ENCODE data around the gene PRPF8. TPM values are rescaled to one million over a fixed set of nuclear protein-coding genes. Genes with fewer than 3 reads are reported as not detected.

PRPF8 gene
- total and polyA plus RNA-seq, 2 of the 13 experiments (the other 11 are each of a cell fraction or from before 2014, with no cell fraction given): 112 to 179 TPM

GRCh38 chr17:1651559-1651844 lies 33.2 kb downstream of the PRPF8 start (continued):
- TF ChIP-seq, protein P1, sequence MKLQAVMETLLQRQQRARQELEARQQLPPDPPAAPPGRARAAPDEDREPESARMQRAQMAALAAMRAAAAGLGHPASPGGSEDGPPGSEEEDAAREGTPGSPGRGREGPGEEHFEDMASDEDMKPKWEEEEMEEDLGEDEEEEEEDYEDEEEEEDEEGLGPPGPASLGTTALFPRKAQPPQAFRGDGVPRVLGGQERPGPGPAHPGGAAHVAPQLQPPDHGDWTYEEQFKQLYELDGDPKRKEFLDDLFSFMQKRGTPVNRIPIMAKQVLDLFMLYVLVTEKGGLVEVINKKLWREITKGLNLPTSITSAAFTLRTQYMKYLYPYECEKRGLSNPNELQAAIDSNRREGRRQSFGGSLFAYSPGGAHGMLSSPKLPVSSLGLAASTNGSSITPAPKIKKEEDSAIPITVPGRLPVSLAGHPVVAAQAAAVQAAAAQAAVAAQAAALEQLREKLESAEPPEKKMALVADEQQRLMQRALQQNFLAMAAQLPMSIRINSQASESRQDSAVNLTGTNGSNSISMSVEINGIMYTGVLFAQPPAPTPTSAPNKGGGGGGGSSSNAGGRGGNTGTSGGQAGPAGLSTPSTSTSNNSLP (IDR thresholded peaks at IDR 0.05; ENCODE audit: low read depth, low read length): no peak
- peak; percentile 37 for TF ChIP-seq RBM22 (optimal IDR thresholded peaks at IDR 0.05; ENCODE audit: low read length)
- no peak for TF ChIP-seq ZC3H4 (CRISPR knock-in tag; IDR thresholded peaks at IDR 0.05; ENCODE audit: borderline replicate concordance)
- TF ChIP-seq FOXA1 (IDR thresholded peaks at IDR 0.05): no peak
- TF ChIP-seq FOXA1 (CRISPR knock-in tag; IDR thresholded peaks at IDR 0.05): no peak
- no peak for TF ChIP-seq PITX1 (CRISPR knock-in tag; IDR thresholded peaks at IDR 0.05)
- TF ChIP-seq GATAD2A (CRISPR knock-in tag; IDR thresholded peaks at IDR 0.05): no peak

DNA sequence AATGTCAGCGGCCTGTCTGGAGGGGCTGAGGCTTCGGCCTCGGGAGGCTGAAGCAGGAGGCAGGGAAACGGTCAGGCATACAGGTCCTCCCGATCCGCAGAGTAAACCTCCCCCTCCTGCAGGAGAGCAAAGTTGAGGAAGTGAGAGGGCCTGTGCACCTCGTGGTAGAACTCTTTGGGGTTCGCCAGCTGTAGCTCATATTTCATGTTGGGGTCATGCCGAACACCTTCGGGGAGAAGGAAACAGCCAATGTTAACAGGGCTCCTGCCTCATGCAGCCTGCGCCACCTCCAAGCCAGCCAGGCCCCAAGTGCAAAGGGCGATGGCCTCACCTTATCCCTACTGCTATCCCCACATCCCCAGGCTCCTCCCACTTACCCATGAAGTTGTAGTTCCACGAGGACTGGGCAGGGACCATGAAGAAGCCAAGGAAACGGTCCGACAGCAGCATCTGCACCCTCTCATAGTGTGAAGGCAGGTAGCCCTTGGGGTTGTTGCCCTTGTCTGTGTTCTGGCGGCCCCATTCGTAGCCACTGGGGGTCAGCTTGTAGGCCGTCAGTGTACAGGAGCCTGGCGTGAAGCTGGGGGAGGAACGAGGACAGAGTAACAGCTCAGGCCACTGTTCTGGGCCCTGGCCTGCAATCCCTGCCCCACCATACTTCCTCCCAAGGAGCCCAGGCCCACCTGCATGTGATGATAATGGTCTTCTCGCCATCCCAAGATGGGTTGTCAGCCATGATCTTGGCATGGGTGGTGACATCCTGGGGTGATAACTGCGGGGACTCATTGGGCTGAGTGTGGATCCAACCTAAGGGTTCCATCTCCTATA lies 33.7 kb downstream of the PRPF8 start:
- CTCF ChIA-PET (ENCODE audit: low intra/inter-chr PET ratio, low total read pairs): no interaction called here
- ATAC-seq: no peak
- H3K9ac ChIP-seq (ENCODE audit: insufficient read depth, low read depth, low read length): peak overlapping the region; percentile 89; the same call in 1 of the 2 replicates
- no peak for TF ChIP-seq KDM2A (CRISPR knock-in tag; IDR thresholded peaks at IDR 0.05; ENCODE audit: borderline replicate concordance, low read depth)
- 0 out of 2 replicates have a peak, but pooled peaks have one; percentile 16 for TF ChIP-seq RXRA (CRISPR knock-in tag; IDR thresholded peaks at IDR 0.05)
- TF ChIP-seq ZNF274 (CRISPR knock-in tag; IDR thresholded peaks at IDR 0.05): no peak
- TF ChIP-seq AKAP8 (CRISPR knock-in tag; IDR thresholded peaks at IDR 0.05): no peak
- TF ChIP-seq HIC2 (CRISPR knock-in tag; IDR thresholded peaks at IDR 0.05; ENCODE audit: low read depth): no peak
- TF ChIP-seq, protein P2, sequence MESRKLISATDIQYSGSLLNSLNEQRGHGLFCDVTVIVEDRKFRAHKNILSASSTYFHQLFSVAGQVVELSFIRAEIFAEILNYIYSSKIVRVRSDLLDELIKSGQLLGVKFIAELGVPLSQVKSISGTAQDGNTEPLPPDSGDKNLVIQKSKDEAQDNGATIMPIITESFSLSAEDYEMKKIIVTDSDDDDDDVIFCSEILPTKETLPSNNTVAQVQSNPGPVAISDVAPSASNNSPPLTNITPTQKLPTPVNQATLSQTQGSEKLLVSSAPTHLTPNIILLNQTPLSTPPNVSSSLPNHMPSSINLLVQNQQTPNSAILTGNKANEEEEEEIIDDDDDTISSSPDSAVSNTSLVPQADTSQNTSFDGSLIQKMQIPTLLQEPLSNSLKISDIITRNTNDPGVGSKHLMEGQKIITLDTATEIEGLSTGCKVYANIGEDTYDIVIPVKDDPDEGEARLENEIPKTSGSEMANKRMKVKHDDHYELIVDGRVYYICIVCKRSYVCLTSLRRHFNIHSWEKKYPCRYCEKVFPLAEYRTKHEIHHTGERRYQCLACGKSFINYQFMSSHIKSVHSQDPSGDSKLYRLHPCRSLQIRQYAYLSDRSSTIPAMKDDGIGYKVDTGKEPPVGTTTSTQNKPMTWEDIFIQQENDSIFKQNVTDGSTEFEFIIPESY (CRISPR knock-in tag; IDR thresholded peaks at IDR 0.05): peak; percentile 92
- no peak for TF ChIP-seq TARDBP (CRISPR knock-in tag; IDR thresholded peaks at IDR 0.05)
- TF ChIP-seq SMAD9 (CRISPR knock-in tag; IDR thresholded peaks at IDR 0.05): no peak
- TF ChIP-seq NCOA2 (CRISPR knock-in tag; IDR thresholded peaks at IDR 0.05): no peak
- no peak for TF ChIP-seq ZNF264 (CRISPR knock-in tag; IDR thresholded peaks at IDR 0.05)
- no peak for TF ChIP-seq KDM3A (CRISPR knock-in tag; IDR thresholded peaks at IDR 0.05; ENCODE audit: low read depth)
- TF ChIP-seq ZBTB38 (CRISPR knock-in tag; IDR thresholded peaks at IDR 0.05): peak; percentile 39; the same call in 1 of the 2 replicates

More for the DNA sequence above, 33.7 kb downstream of the PRPF8 start:
- BruUV-seq (replicated peaks): TSS peak; percentile 49
- Histone ChIP-seq H3K9me3 (ENCODE audit: low read length) (no peaks in the 10 kb centered on the region), H3K27ac (ENCODE audit: extremely low read length, insufficient read depth, low read length) (peak overlapping the region; percentile 93), H2AFZ (ENCODE audit: low read length) (no peak overlapping the region), H4K20me1 (ENCODE audit: insufficient read depth, low read length) (peaks cover 6% of the 10 kb centered on the region; the same call in 1 of the 2 replicates), H3K27me3 (ENCODE audit: control insufficient read depth in 1 of 2, insufficient read depth in 2 of 2, low read length in 2 of 2) (no peaks in the 10 kb centered on the region), H3K79me2 (ENCODE audit: insufficient read depth, low read length) (no peaks in the 10 kb centered on the region), H3K36me3 (replicated peaks in 1 of 2; ENCODE audit: control insufficient read depth in 1 of 2, insufficient read depth in 2 of 2, low read length in 2 of 2) (peaks cover 32 to 48% of the 10 kb centered on the region in 2 experiments), H3K4me2 (ENCODE audit: low read depth, low read length) (peak overlapping the region; percentile 81; the same call in 1 of the 2 replicates), H3K4me1 (ENCODE audit: insufficient read depth, low read length) (peaks cover 50% of the 10 kb centered on the region), H3K4me3 (replicated peaks in 1 of 3; ENCODE audit: insufficient read depth in 1 of 3, low read depth in 2 of 3, low read length in 3 of 3) (peak overlapping the region in 2 of 3 experiments; percentile 24 to 74; a peak in 2 of 6 replicates)
- intact Hi-C loops (cut with micrococcal nuclease; ENCODE audit: unreplicated experiment) (no loop called here), in situ Hi-C loops (cut with HindIII; ENCODE audit: extremely low pct_ligation_motif_present, low pct_unique_long_range_greater_than_20kb) (no loop called here)
- no peak for FAIRE-seq
- POLR2A ChIA-PET: interaction anchor here (1.5 to 3.8 kb wide), 11 partner anchors 10 to 179 kb away, joined by 4 to 42 read pairs (median 9); partner anchors contain the start of genes PRPF8, RPA1, SERPINF1 and SMYD4
- 87% methylated on average over 20 of the region's 22 CpGs for WGBS (ENCODE audit: low lambda C conversion rate)
- DNase-seq (ENCODE audit: low spot score): no peak
